GM23338 (cell line): ENCODE data around the gene FBRS.

Experiments used
- CTCF ChIP-seq, 2 experiments: fragments of 200-600 bp in 1 of 2; sonication (generic) in 1 of 2; conservative IDR thresholded peaks; 2 replicates each; pipeline versions ENCODE4 v1.5.1 to v1.6.1; 2016 to 2017; ENCODE audit warnings: antibody characterized with exemption in 2 of 2, low read depth in 2 of 2, mild to moderate bottlenecking in 2 of 2, moderate library complexity in 1 of 2
- EZH2 ChIP-seq: fragments of 200-600 bp; sonication (generic); IDR thresholded peaks from one replicate; pipeline ENCODE4 v1.8.0; 2017; ENCODE audit warnings: antibody characterized with exemption, mild to moderate bottlenecking, low read depth; ENCODE audit not compliant: unreplicated experiment
- EZH2phosphoT487 ChIP-seq: fragments of 200-600 bp; sonication (generic); IDR thresholded peaks from one replicate; pipeline ENCODE4 v1.8.1; 2018; ENCODE audit warnings: antibody characterized with exemption; ENCODE audit not compliant: unreplicated experiment
- JUNB ChIP-seq: IDR thresholded peaks from one replicate; pipeline ENCODE4 v1.6.1; 2016; ENCODE audit warnings: antibody characterized with exemption; ENCODE audit not compliant: unreplicated experiment
- REST ChIP-seq: IDR thresholded peaks from one replicate; pipeline ENCODE4 v1.6.1; 2018; ENCODE audit warnings: antibody characterized with exemption; ENCODE audit not compliant: unreplicated experiment

- no peak for TF ChIP-seq JUNB
- TF ChIP-seq CTCF (conservative IDR thresholded peaks at IDR 0.05; ENCODE audit: low read depth in 2 of 2), result no peak
- no peak for TF ChIP-seq EZH2
- TF ChIP-seq REST, result no peak
- no peak for TF ChIP-seq EZH2phosphoT487
Measured at GRCh38 chr16:30664616-30665109, 6.4 kb downstream of the FBRS start.
